Measurements from ENCODE around the gene TBC1D22A. TPM values are rescaled to one million over a fixed set of nuclear protein-coding genes. Genes with fewer than 3 reads are reported as not detected.

The TBC1D22A gene
- polyA plus RNA-seq, 1 of the 3 experiments (the other 2 are of a cell fraction): 16.5 TPM

DNA sequence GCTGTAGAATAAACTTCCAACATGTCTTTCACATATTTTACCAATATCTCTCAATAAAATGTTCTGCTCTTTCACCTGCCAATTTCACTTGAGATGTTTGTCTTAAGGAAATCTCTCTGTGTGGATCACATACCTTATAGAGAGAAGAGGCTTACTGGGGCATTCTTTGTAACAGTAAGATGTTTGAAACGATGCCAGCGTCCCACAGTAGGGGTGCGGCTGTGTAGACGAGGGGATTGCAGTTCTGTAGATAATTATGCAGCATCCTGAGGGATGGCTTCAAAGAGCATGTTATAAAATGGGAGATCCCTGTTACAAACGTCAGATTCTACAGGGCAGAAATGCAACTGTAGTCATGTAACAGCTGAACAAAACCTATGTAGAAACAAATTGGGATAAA, 200.0 kb downstream of the TBC1D22A start:
- Histone ChIP-seq H3F3A (replicated peaks; ENCODE audit: insufficient read depth) (no peaks in the 10 kb centered on the region), H3K4me1 (ENCODE audit: control insufficient read depth in 1 of 2, insufficient read depth in 2 of 2, low read depth in 1 of 2, low read length in 1 of 2) (peaks cover 0 to 12% of the 10 kb centered on the region in 2 experiments; a peak in 1 of 4 replicates), H3K79me2 (ENCODE audit: insufficient read depth) (no peaks in the 10 kb centered on the region), H3K27ac (ENCODE audit: low read depth in 2 of 2, low read length in 1 of 2) (no peak overlapping the region), H3K9ac (no peak overlapping the region), H3K4me3 (ENCODE audit: low read depth in 2 of 2, low read length in 1 of 2) (no peak overlapping the region), H3K27me3 (ENCODE audit: insufficient read depth) (no peaks in the 10 kb centered on the region), H3K9me2 (no peaks in the 10 kb centered on the region), H3K36me3 (replicated peaks in 1 of 2; ENCODE audit: control insufficient read depth in 1 of 2, insufficient read depth in 2 of 2, low read length in 1 of 2) (no peaks in the 10 kb centered on the region), H2AFZ (ENCODE audit: low read depth) (no peak overlapping the region), H4K20me1 (ENCODE audit: insufficient read depth) (no peaks in the 10 kb centered on the region), H3K9me3 (no peaks in the 10 kb centered on the region), H3K4me2 (no peak overlapping the region)
- POLR2A ChIA-PET: no interaction called here
- no peak for DNase-seq
- WGBS (ENCODE audit: low lambda C conversion rate): 92% methylated on average over 5 of the region's 5 CpGs
- CTCF ChIA-PET: interaction anchor here (1.2 kb wide), 1 partner anchor 159 kb away, joined by 3 read pairs; no protein-coding TSS in a partner anchor
- TF ChIP-seq GATA2 (CRISPR knock-in tag; IDR thresholded peaks at IDR 0.05) (no peak), USF1 (IDR thresholded peaks at IDR 0.05; ENCODE audit: borderline replicate concordance, low read depth) (no peak), NRF1 (IDR thresholded peaks at IDR 0.05; ENCODE audit: low read depth, low read length) (no peak), TCF12 (IDR thresholded peaks at IDR 0.05) (no peak)

DNA sequence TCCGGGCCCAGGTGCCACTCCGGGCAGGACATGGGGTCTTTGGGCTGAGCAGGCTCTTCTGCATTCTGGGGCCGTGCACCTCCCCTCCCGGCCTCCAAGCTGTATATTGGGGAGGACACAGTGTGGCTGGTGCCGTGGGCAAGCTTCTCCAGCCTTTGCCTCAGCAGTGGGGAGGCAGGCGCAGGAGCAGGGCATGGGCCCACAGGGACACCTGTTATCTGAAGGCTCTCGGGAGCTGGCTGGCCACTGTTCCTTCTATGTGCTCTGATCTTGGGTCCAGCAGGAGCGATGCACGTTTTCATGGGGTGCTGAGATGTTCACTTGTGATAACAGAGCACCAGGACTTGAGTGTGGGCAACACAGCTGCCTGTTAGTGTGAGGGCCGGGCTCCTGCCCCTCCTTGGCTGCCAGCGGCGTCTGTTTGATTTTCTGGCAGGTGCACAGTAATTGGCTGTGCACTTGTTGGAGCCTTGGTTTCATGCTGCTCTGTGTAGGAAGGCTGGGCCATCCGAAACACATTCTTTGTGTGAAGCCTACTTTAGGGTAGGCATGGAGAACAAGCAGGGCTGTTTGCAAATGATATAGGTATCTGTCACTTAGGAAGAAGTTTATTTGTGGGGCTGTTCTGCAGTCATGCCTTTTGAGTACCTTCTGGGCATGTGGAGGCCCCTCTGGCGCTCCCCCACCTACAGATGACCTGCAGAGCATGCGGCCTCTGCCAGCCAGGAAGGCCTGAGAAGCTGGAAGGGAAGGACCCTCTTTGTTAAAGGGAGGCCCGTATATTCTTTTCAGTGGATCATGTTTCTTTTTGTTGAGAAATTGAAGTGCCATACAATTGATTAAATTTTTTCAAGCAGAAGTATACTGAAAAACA, 201.5 kb downstream of the TBC1D22A start:
- ChIA-PET CTCF (interaction anchor here (1.4 kb wide), 1 partner anchor 14 kb away, joined by 5 read pairs; no protein-coding TSS in a partner anchor), POLR2A (no interaction called here)
- Histone ChIP-seq H3K36me3 (replicated peaks in 1 of 2; ENCODE audit: control insufficient read depth in 1 of 2, insufficient read depth in 2 of 2, low read length in 1 of 2) (no peaks in the 10 kb centered on the region), H3K4me2 (no peak overlapping the region), H3F3A (replicated peaks; ENCODE audit: insufficient read depth) (no peaks in the 10 kb centered on the region), H2AFZ (ENCODE audit: low read depth) (no peak overlapping the region), H3K27me3 (ENCODE audit: insufficient read depth) (no peaks in the 10 kb centered on the region), H4K20me1 (ENCODE audit: insufficient read depth) (no peaks in the 10 kb centered on the region), H3K9me3 (no peaks in the 10 kb centered on the region), H3K9me2 (no peaks in the 10 kb centered on the region), H3K27ac (ENCODE audit: low read depth in 2 of 2, low read length in 1 of 2) (no peak overlapping the region), H3K4me3 (ENCODE audit: low read depth in 2 of 2, low read length in 1 of 2) (no peak overlapping the region), H3K4me1 (ENCODE audit: control insufficient read depth in 1 of 2, insufficient read depth in 2 of 2, low read depth in 1 of 2, low read length in 1 of 2) (peaks cover 0 to 12% of the 10 kb centered on the region in 2 experiments; a peak in 1 of 4 replicates), H3K79me2 (ENCODE audit: insufficient read depth) (no peaks in the 10 kb centered on the region), H3K9ac (no peak overlapping the region)
- no peak for DNase-seq
- TF ChIP-seq SMC3 (IDR thresholded peaks at IDR 0.05; ENCODE audit: low read depth, low read length) (no peak), GATA2 (CRISPR knock-in tag; IDR thresholded peaks at IDR 0.05) (peak; percentile 56)
- 89% methylated on average over 14 of the region's 16 CpGs for WGBS (ENCODE audit: low lambda C conversion rate)

GRCh38 chr22:46964773-46965550, 202.5 kb downstream of the TBC1D22A start:
- DNase-seq: no peak
- POLR2A ChIA-PET: no interaction called here
- H2AFZ ChIP-seq (ENCODE audit: low read depth): no peak overlapping the region
- H3K36me3 ChIP-seq (replicated peaks in 1 of 2; ENCODE audit: control insufficient read depth in 1 of 2, insufficient read depth in 2 of 2, low read length in 1 of 2): no peaks in the 10 kb centered on the region
- H3K4me2 ChIP-seq: no peak overlapping the region
- 95% methylated on average over 31 of the region's 31 CpGs for WGBS (ENCODE audit: low lambda C conversion rate)
- CTCF ChIA-PET: interaction anchor here (1.2 to 1.4 kb wide), 2 partner anchors 13 to 31 kb away, joined by 3 to 5 read pairs; no protein-coding TSS in a partner anchor
- H3K4me3 ChIP-seq (ENCODE audit: low read depth in 2 of 2, low read length in 1 of 2): no peak overlapping the region
- H3K27me3 ChIP-seq (ENCODE audit: insufficient read depth): no peaks in the 10 kb centered on the region
- no peaks in the 10 kb centered on the region for H4K20me1 ChIP-seq (ENCODE audit: insufficient read depth)
- H3K79me2 ChIP-seq (ENCODE audit: insufficient read depth): no peaks in the 10 kb centered on the region
- H3K9me2 ChIP-seq: no peaks in the 10 kb centered on the region
- H3K27ac ChIP-seq (ENCODE audit: low read depth in 2 of 2, low read length in 1 of 2): no peak overlapping the region
- H3F3A ChIP-seq (replicated peaks; ENCODE audit: insufficient read depth): no peaks in the 10 kb centered on the region
- no peaks in the 10 kb centered on the region for H3K9me3 ChIP-seq
- H3K4me1 ChIP-seq (ENCODE audit: control insufficient read depth in 1 of 2, insufficient read depth in 2 of 2, low read depth in 1 of 2, low read length in 1 of 2): peaks cover 0 to 12% of the 10 kb centered on the region in 2 experiments; a peak in 1 of 4 replicates
- no peak overlapping the region for H3K9ac ChIP-seq
- TF ChIP-seq FOXJ3 (CRISPR knock-in tag; IDR thresholded peaks at IDR 0.05): no peak
- TF ChIP-seq EZH2phosphoT487 (IDR thresholded peaks at IDR 0.05; ENCODE audit: borderline replicate concordance, low read depth): no peak
- TF ChIP-seq TCF12 (IDR thresholded peaks at IDR 0.05): no peak
- TF ChIP-seq, protein P1, sequence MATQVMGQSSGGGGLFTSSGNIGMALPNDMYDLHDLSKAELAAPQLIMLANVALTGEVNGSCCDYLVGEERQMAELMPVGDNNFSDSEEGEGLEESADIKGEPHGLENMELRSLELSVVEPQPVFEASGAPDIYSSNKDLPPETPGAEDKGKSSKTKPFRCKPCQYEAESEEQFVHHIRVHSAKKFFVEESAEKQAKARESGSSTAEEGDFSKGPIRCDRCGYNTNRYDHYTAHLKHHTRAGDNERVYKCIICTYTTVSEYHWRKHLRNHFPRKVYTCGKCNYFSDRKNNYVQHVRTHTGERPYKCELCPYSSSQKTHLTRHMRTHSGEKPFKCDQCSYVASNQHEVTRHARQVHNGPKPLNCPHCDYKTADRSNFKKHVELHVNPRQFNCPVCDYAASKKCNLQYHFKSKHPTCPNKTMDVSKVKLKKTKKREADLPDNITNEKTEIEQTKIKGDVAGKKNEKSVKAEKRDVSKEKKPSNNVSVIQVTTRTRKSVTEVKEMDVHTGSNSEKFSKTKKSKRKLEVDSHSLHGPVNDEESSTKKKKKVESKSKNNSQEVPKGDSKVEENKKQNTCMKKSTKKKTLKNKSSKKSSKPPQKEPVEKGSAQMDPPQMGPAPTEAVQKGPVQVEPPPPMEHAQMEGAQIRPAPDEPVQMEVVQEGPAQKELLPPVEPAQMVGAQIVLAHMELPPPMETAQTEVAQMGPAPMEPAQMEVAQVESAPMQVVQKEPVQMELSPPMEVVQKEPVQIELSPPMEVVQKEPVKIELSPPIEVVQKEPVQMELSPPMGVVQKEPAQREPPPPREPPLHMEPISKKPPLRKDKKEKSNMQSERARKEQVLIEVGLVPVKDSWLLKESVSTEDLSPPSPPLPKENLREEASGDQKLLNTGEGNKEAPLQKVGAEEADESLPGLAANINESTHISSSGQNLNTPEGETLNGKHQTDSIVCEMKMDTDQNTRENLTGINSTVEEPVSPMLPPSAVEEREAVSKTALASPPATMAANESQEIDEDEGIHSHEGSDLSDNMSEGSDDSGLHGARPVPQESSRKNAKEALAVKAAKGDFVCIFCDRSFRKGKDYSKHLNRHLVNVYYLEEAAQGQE (IDR thresholded peaks at IDR 0.05; ENCODE audit: low read depth, low read length): no peak
- TF ChIP-seq, protein P2, sequence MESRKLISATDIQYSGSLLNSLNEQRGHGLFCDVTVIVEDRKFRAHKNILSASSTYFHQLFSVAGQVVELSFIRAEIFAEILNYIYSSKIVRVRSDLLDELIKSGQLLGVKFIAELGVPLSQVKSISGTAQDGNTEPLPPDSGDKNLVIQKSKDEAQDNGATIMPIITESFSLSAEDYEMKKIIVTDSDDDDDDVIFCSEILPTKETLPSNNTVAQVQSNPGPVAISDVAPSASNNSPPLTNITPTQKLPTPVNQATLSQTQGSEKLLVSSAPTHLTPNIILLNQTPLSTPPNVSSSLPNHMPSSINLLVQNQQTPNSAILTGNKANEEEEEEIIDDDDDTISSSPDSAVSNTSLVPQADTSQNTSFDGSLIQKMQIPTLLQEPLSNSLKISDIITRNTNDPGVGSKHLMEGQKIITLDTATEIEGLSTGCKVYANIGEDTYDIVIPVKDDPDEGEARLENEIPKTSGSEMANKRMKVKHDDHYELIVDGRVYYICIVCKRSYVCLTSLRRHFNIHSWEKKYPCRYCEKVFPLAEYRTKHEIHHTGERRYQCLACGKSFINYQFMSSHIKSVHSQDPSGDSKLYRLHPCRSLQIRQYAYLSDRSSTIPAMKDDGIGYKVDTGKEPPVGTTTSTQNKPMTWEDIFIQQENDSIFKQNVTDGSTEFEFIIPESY (IDR thresholded peaks at IDR 0.05; ENCODE audit: borderline replicate concordance, low read depth): no peak
- TF ChIP-seq PBX3 (IDR thresholded peaks at IDR 0.05): no peak
